T-helper 2 cell treated with Interferon-gamma antibody and Interleukin-4, amounts not matched to agents 5 μg/mL and 100 μg/mL, for 36 hours (primary cell): Measurements from ENCODE around the gene GARNL3.

ENCODE experiments used
- DNase-seq: peaks from one replicate; pipeline ENCODE4 v3.0.0; 2021; ENCODE audit warnings: low spot score
- H3K27ac Mint-ChIP-seq: one replicate; pipeline ENCODE4 v1.8.0; 2021; ENCODE audit warnings: mild to moderate bottlenecking, mixed read lengths
- H3K27me3 Mint-ChIP-seq: one replicate; pipeline ENCODE4 v1.8.0; 2021; ENCODE audit warnings: low read depth, mixed read lengths
- H3K36me3 Mint-ChIP-seq: one replicate; pipeline ENCODE4 v1.8.0; 2021; ENCODE audit warnings: low read depth, mixed read lengths
- H3K4me1 Mint-ChIP-seq: one replicate; pipeline ENCODE4 v1.8.0; 2021; ENCODE audit warnings: low read depth, mixed read lengths
- H3K4me3 Mint-ChIP-seq: one replicate; pipeline ENCODE4 v1.8.0; 2022; ENCODE audit warnings: mild to moderate bottlenecking, moderate library complexity, mixed read lengths
- H3K9me3 Mint-ChIP-seq: one replicate; pipeline ENCODE4 v1.8.0; 2021; ENCODE audit warnings: mixed read lengths

Gene GARNL3

GRCh38 chr9:127399736-127400269 lies 135.2 kb downstream of the GARNL3 start:
- peaks cover 15% of the 10 kb centered on the region for H3K4me1 Mint-ChIP-seq
- H3K36me3 Mint-ChIP-seq: no peaks in the 10 kb centered on the region
- no peak overlapping the region for H3K27ac Mint-ChIP-seq
- H3K4me3 Mint-ChIP-seq: no peak overlapping the region
- no peak for DNase-seq
- no peaks in the 10 kb centered on the region for H3K9me3 Mint-ChIP-seq
- H3K27me3 Mint-ChIP-seq: peaks cover 25% of the 10 kb centered on the region

- Mint-ChIP-seq H3K27ac (no peak overlapping the region), H3K27me3 (peaks cover 12% of the 10 kb centered on the region), H3K4me1 (peaks cover 3% of the 10 kb centered on the region), H3K36me3 (no peaks in the 10 kb centered on the region), H3K4me3 (no peak overlapping the region), H3K9me3 (no peaks in the 10 kb centered on the region)
- no peak for DNase-seq
Observed at GRCh38 chr9:127402401-127403090, 138.0 kb downstream of the GARNL3 start.

DNA sequence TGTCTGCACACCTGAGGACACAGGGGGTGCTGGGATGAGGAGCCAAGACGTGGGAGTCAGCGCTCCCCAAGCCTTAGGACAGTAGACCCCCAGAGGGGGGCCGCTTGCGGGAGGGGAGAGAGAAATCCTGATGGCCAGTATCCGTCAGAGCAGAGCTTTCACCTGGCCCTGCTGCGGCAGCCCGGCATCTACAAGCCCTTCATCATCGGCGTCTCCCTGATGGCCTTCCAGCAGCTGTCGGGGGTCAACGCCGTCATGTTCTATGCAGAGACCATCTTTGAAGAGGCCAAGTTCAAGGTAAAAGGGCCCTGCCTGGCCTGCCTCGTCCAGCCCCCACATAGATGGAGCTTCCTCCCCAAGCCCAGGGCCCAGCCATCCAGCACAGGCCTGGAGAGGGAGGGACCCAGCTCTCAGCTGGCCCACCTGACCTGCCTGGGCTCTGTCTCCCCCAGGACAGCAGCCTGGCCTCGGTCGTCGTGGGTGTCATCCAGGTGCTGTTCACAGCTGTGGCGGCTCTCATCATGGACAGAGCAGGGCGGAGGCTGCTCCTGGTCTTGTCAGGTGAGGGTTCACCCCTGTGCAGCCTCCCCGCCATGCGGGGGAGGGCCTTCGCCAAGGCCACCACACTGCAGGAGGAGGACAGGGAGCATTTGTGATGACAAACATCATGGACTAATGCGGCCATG lies 139.1 kb downstream of the GARNL3 start:
- Mint-ChIP-seq H3K4me3 (no peak overlapping the region), H3K4me1 (no peaks in the 10 kb centered on the region), H3K27ac (no peak overlapping the region), H3K27me3 (peaks cover 6% of the 10 kb centered on the region), H3K36me3 (no peaks in the 10 kb centered on the region), H3K9me3 (no peaks in the 10 kb centered on the region)
- no peak for DNase-seq

- H3K27me3 Mint-ChIP-seq: peaks cover 2% of the 10 kb centered on the region
Observed at GRCh38 chr9:127404631-127405030, 140.1 kb downstream of the GARNL3 start.

DNA sequence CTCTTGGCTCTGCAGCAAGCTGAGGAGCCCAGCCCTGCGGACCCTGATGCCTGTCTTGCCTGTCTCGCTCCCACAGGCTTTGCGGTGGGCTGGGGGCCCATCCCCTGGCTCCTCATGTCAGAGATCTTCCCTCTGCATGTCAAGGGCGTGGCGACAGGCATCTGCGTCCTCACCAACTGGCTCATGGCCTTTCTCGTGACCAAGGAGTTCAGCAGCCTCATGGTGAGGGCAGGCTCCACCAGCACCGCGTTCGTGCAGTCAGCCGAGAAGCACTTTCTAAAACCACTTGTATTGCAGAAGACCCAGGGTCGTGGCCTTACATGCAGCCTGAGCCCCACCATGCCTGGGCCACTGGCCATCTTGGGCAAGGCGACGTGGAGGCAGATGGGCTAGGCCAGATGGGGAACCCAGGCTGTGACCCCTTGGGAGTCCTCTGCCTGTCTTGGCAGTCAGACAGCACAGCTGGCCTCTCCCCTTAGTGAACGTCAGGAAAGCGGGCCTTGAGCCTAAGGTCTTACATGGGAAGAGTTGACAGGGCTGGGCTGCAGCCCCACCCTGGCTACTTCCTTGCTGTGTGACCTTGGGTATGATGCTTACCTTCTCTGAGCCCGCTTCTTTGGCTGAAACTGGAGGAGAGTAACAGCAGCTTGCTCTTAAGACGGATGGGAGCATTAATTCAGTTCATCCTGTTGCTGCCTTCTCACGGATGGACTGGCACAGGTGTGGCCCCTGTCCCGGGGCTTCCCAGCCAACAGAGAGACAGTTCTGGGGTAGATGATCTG lies 141.0 kb downstream of the GARNL3 start:
- DNase-seq: no peak
- Mint-ChIP-seq H3K4me3 (no peak overlapping the region), H3K36me3 (no peaks in the 10 kb centered on the region), H3K27ac (no peak overlapping the region), H3K27me3 (peaks cover 2% of the 10 kb centered on the region), H3K4me1 (no peaks in the 10 kb centered on the region), H3K9me3 (no peaks in the 10 kb centered on the region)

More at GRCh38 chr9:127404631-127405030, 140.1 kb downstream of the GARNL3 start:
- no peaks in the 10 kb centered on the region for H3K4me1 Mint-ChIP-seq
- no peaks in the 10 kb centered on the region for H3K9me3 Mint-ChIP-seq
- no peak for DNase-seq
- no peak overlapping the region for H3K4me3 Mint-ChIP-seq
- H3K36me3 Mint-ChIP-seq: no peaks in the 10 kb centered on the region
- H3K27ac Mint-ChIP-seq: no peak overlapping the region

DNA sequence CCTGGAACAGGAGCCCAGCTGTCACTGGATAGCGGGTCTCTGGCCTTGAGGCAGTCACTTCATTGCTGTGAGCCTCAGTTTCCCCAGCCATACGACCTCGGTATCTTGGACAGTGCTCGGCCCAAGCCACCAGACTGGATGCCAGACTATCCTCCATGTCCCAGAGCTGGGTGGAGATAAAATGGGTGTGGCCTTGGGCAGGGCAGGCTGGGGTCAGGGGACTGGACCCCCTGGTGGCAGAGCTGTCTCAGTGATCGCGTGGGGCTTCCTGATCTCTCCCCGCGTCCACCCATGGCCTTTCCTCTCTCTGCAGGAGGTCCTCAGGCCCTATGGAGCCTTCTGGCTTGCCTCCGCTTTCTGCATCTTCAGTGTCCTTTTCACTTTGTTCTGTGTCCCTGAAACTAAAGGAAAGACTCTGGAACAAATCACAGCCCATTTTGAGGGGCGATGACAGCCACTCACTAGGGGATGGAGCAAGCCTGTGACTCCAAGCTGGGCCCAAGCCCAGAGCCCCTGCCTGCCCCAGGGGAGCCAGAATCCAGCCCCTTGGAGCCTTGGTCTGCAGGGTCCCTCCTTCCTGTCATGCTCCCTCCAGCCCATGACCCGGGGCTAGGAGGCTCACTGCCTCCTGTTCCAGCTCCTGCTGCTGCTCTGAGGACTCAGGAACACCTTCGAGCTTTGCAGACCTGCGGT lies 142.4 kb downstream of the GARNL3 start:
- no peak for DNase-seq
- H3K27ac Mint-ChIP-seq: no peak overlapping the region
- H3K36me3 Mint-ChIP-seq: no peaks in the 10 kb centered on the region
- no peak overlapping the region for H3K4me3 Mint-ChIP-seq
- H3K9me3 Mint-ChIP-seq: no peaks in the 10 kb centered on the region
- H3K4me1 Mint-ChIP-seq: no peaks in the 10 kb centered on the region
- H3K27me3 Mint-ChIP-seq: peaks cover 2% of the 10 kb centered on the region

DNA sequence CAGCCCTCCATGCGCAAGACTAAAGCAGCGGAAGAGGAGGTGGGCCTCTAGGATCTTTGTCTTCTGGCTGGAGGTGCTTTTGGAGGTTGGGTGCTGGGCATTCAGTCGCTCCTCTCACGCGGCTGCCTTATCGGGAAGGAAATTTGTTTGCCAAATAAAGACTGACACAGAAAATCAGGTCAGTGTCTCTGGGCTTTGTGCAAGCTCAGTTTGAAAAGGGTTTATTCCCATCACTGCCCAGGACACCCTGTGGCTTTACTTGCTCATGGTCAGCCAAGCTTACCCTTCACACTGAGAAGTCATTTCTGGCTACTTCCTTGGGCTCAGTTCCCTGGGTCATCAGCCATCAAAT lies 142.9 kb downstream of the GARNL3 start:
- no peak overlapping the region for H3K4me3 Mint-ChIP-seq
- no peaks in the 10 kb centered on the region for H3K36me3 Mint-ChIP-seq
- peaks cover 2% of the 10 kb centered on the region for H3K27me3 Mint-ChIP-seq
- no peaks in the 10 kb centered on the region for H3K9me3 Mint-ChIP-seq
- no peak overlapping the region for H3K27ac Mint-ChIP-seq
- no peaks in the 10 kb centered on the region for H3K4me1 Mint-ChIP-seq
- DNase-seq: no peak

DNA sequence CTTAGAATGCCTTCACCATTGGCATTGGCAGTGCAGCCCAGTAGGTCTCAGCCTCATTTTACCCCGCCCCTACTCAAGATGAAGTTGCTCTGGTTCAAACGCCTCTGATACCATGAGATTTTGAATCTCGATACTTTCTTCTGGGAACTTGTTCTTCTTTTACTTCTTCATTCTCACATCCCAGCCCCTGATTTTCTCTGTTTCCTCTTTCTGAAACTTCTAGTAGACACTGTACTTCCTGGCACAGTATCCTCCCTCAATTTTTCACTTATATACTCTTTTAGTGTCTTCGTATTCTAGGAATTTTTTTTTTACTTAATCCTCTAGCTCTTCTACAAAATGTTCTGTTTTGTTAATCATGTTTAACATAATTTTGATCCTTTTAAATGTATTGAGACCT lies 146.5 kb downstream of the GARNL3 start:
- H3K27me3 Mint-ChIP-seq: peaks cover 4% of the 10 kb centered on the region
- H3K4me3 Mint-ChIP-seq: no peak overlapping the region
- no peaks in the 10 kb centered on the region for H3K4me1 Mint-ChIP-seq
- H3K36me3 Mint-ChIP-seq: no peaks in the 10 kb centered on the region
- DNase-seq: no peak
- no peaks in the 10 kb centered on the region for H3K9me3 Mint-ChIP-seq
- no peak overlapping the region for H3K27ac Mint-ChIP-seq

GRCh38 chr9:127415141-127415540 lies 150.6 kb downstream of the GARNL3 start:
- no peaks in the 10 kb centered on the region for H3K36me3 Mint-ChIP-seq
- H3K27ac Mint-ChIP-seq: no peak overlapping the region
- H3K4me1 Mint-ChIP-seq: no peaks in the 10 kb centered on the region
- H3K4me3 Mint-ChIP-seq: no peak overlapping the region
- no peaks in the 10 kb centered on the region for H3K9me3 Mint-ChIP-seq
- H3K27me3 Mint-ChIP-seq: peaks cover 2% of the 10 kb centered on the region
- no peak for DNase-seq

- no peak overlapping the region for H3K27ac Mint-ChIP-seq
- no peak overlapping the region for H3K4me3 Mint-ChIP-seq
- no peak for DNase-seq
- H3K27me3 Mint-ChIP-seq: peaks cover 2% of the 10 kb centered on the region
- H3K4me1 Mint-ChIP-seq: no peaks in the 10 kb centered on the region
- no peaks in the 10 kb centered on the region for H3K36me3 Mint-ChIP-seq
- H3K9me3 Mint-ChIP-seq: no peaks in the 10 kb centered on the region
Observed at GRCh38 chr9:127415657-127416056, 151.1 kb downstream of the GARNL3 start.

GRCh38 chr9:127417131-127418036 lies 152.8 kb downstream of the GARNL3 start:
- no peaks in the 10 kb centered on the region for H3K9me3 Mint-ChIP-seq
- H3K4me1 Mint-ChIP-seq: peaks cover under 1% of the 10 kb centered on the region
- DNase-seq: no peak
- no peak overlapping the region for H3K27ac Mint-ChIP-seq
- no peak overlapping the region for H3K4me3 Mint-ChIP-seq
- H3K36me3 Mint-ChIP-seq: no peaks in the 10 kb centered on the region
- peaks cover 2% of the 10 kb centered on the region for H3K27me3 Mint-ChIP-seq

- no peak overlapping the region for H3K4me3 Mint-ChIP-seq
- H3K27me3 Mint-ChIP-seq: peaks cover 2% of the 10 kb centered on the region
- H3K36me3 Mint-ChIP-seq: no peaks in the 10 kb centered on the region
- DNase-seq: peak; percentile 25
- no peaks in the 10 kb centered on the region for H3K9me3 Mint-ChIP-seq
- H3K27ac Mint-ChIP-seq: no peak overlapping the region
- peaks cover 7% of the 10 kb centered on the region for H3K4me1 Mint-ChIP-seq
Observed at GRCh38 chr9:127418037-127418471, 153.5 kb downstream of the GARNL3 start.

GRCh38 chr9:127419348-127419747 lies 154.8 kb downstream of the GARNL3 start:
- no peak for DNase-seq
- Mint-ChIP-seq H3K9me3 (no peaks in the 10 kb centered on the region), H3K27me3 (peaks cover 2% of the 10 kb centered on the region), H3K4me3 (no peak overlapping the region), H3K27ac (no peak overlapping the region), H3K36me3 (no peaks in the 10 kb centered on the region), H3K4me1 (peaks cover 10% of the 10 kb centered on the region)
